Suppressor macrophage (primary cell): ENCODE results near the gene SERPINB12.

Source experiments
- DNase-seq, 4 experiments: peaks; one replicate each; pipeline ENCODE4 v3.0.0-alpha.2; 2020 to 2022

SERPINB12 gene

GRCh38 chr18:63552581-63552980 lies 10.4 kb downstream of the SERPINB12 start:
- DNase-seq, result peak in 2 of 4 experiments; percentile 8 to 22

GRCh38 chr18:63553081-63553480 lies 10.9 kb downstream of the SERPINB12 start:
- DNase-seq, result peak; percentile 68 to 92 (median 82)

GRCh38 chr18:63559567-63560491 lies 17.7 kb downstream of the SERPINB12 start:
- DNase-seq, result peak in 2 of 4 experiments; percentile 30 to 34

GRCh38 chr18:63562284-63562683 lies 20.1 kb downstream of the SERPINB12 start:
- peak in 1 of 4 experiments; percentile 16 for DNase-seq

- DNase-seq, result no peak
Observed at GRCh38 chr18:63564021-63564420, 21.9 kb downstream of the SERPINB12 start.

GRCh38 chr18:63564561-63564960 lies 22.4 kb downstream of the SERPINB12 start:
- DNase-seq, result no peak

- no peak for DNase-seq
Observed at GRCh38 chr18:63567276-63567675, 25.1 kb downstream of the SERPINB12 start.

- DNase-seq, result no peak
Observed at GRCh38 chr18:63567825-63568224, 25.7 kb downstream of the SERPINB12 start.

- DNase-seq, result no peak
Observed at GRCh38 chr18:63570721-63571120, 28.6 kb downstream of the SERPINB12 start.

- peak; percentile 17 to 77 (median 45) for DNase-seq
Observed at GRCh38 chr18:63575681-63576080, 33.5 kb downstream of the SERPINB12 start.

- peak; percentile 41 to 59 (median 56) for DNase-seq
Observed at GRCh38 chr18:63578357-63578958, 36.3 kb downstream of the SERPINB12 start.

- DNase-seq, result peak; percentile 16 to 82 (median 42)
Observed at GRCh38 chr18:63579616-63580015, 37.4 kb downstream of the SERPINB12 start.

- DNase-seq, result peak in 3 of 4 experiments; percentile 12 to 22 (median 17)
Observed at GRCh38 chr18:63585988-63586387, 43.8 kb downstream of the SERPINB12 start.

GRCh38 chr18:63586431-63586830 lies 44.3 kb downstream of the SERPINB12 start:
- no peak for DNase-seq

- no peak for DNase-seq
Observed at GRCh38 chr18:63586966-63587365, 44.8 kb downstream of the SERPINB12 start, which contains the start of gene SERPINB13. Gene SERPINB13, plus strand, starts transcription at chr18:63587343. Its CDS starts 1,325 bp downstream, at chr18:63588668.

- DNase-seq, result peak in 3 of 4 experiments; percentile 16 to 64 (median 58)
Observed at GRCh38 chr18:63588909-63589308, 46.7 kb downstream of the SERPINB12 start.

GRCh38 chr18:63590373-63590772 lies 48.2 kb downstream of the SERPINB12 start:
- DNase-seq, result peak; percentile 84 to 93 (median 91)

GRCh38 chr18:63590966-63591695 lies 49.0 kb downstream of the SERPINB12 start:
- DNase-seq, result no peak

GRCh38 chr18:63591725-63592124 lies 49.6 kb downstream of the SERPINB12 start:
- DNase-seq, result no peak

- no peak for DNase-seq
Observed at GRCh38 chr18:63592471-63592870, 50.3 kb downstream of the SERPINB12 start.

- DNase-seq, result no peak
Observed at GRCh38 chr18:63596964-63597363, 54.8 kb downstream of the SERPINB12 start.

GRCh38 chr18:63603355-63603754 lies 61.2 kb downstream of the SERPINB12 start:
- DNase-seq, result no peak

GRCh38 chr18:63603772-63604171 lies 61.6 kb downstream of the SERPINB12 start:
- DNase-seq, result peak in 3 of 4 experiments; percentile 6 to 30 (median 24)
